ENCODE data around the gene TMEM59L. TPM values are rescaled to one million over a fixed set of nuclear protein-coding genes. Genes with fewer than 3 reads are reported as not detected.

Gene TMEM59L
- total RNA-seq, 3 donors from 2014 or later, result 1.2 to 2.3 TPM; not detected in 1

DNA sequence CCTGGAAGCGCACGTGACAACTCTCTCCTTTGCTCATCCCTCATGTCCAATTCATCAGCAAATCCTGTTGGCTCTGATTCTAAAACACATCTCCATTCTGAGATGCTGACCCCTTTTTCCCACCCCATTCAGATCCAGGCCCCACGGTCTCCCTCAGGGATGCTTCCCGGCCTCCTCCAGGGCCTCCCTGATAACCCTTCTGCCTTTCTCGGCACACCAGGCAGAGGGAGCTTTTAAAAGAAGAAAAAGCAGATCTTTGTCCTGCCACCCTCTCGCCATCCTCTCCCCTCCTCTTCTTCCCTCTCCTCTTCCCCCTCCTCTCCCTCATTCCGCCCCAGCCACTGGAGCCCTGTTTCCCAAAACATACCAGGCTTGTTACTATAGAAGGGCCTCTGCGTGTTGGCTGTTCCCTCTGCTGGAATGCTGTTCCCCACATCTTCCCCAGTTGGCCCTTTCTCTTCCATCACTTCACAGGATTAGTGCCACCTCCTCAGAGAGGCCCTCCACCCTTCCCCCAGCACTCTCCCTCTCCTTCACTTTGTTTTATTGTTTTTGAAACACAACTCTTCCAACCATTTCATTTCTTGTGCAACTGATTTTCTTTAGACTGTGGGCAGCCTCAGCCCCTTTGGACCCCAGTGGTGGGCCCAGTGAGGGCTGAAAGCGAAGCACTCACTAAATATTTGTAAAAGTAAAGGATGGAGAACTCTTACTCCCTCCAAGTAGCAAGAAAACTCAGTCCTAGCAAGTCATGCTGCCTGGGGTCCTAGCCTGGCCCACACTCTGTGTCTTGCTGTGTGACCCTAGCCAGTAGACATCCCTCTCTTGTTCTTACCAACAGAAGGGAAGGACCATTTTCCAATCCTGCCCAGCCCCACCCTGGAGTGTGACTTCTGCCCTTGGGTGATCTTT is 3.6 kb upstream of the TMEM59L start:
- H3K4me3 ChIP-seq, result no peak overlapping the region
- H3K36me3 ChIP-seq, result no peaks in the 10 kb centered on the region
- intact Hi-C loops (cut with DNase I; ENCODE audit: low total_unique reads), result no loop called here
- no peak overlapping the region for H3K27ac ChIP-seq
- peaks cover 23 to 92% of the 10 kb centered on the region in 2 donors for H3K27me3 ChIP-seq
- H3K4me1 ChIP-seq, result peaks cover 12 to 22% of the 10 kb centered on the region in 2 donors
- DNase-seq (ENCODE audit: low spot score in 2 of 2), result no peak
- no peaks in the 10 kb centered on the region for H3K9me3 ChIP-seq
- TF ChIP-seq POLR2AphosphoS5 (IDR thresholded peaks at IDR 0.05) (no peak), POLR2A (IDR thresholded peaks at IDR 0.05) (no peak)
- TF ChIP-seq, protein P1, sequence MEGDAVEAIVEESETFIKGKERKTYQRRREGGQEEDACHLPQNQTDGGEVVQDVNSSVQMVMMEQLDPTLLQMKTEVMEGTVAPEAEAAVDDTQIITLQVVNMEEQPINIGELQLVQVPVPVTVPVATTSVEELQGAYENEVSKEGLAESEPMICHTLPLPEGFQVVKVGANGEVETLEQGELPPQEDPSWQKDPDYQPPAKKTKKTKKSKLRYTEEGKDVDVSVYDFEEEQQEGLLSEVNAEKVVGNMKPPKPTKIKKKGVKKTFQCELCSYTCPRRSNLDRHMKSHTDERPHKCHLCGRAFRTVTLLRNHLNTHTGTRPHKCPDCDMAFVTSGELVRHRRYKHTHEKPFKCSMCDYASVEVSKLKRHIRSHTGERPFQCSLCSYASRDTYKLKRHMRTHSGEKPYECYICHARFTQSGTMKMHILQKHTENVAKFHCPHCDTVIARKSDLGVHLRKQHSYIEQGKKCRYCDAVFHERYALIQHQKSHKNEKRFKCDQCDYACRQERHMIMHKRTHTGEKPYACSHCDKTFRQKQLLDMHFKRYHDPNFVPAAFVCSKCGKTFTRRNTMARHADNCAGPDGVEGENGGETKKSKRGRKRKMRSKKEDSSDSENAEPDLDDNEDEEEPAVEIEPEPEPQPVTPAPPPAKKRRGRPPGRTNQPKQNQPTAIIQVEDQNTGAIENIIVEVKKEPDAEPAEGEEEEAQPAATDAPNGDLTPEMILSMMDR (IDR thresholded peaks at IDR 0.05), result no peak

DNA sequence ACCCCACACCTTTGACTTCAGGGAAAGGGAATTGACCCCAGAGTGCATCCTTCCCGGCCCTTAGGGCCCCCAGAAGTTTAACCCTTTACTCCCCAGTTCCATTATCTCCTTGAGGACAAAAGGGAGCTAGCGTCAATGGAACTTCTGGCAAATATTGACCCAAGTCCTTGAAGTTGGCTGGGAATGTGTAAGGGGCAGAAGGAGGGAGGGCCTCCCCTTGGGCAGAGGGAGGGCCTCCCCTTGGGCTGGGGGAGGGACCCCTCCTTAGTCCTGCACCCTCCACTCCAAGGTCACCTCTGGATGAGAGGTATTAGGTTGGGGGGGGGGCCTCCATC is 3.0 kb upstream of the TMEM59L start:
- TF ChIP-seq POLR2A (IDR thresholded peaks at IDR 0.05), result no peak
- TF ChIP-seq, protein P1 (IDR thresholded peaks at IDR 0.05), result no peak
- no peak for TF ChIP-seq POLR2AphosphoS5 (IDR thresholded peaks at IDR 0.05)

DNA sequence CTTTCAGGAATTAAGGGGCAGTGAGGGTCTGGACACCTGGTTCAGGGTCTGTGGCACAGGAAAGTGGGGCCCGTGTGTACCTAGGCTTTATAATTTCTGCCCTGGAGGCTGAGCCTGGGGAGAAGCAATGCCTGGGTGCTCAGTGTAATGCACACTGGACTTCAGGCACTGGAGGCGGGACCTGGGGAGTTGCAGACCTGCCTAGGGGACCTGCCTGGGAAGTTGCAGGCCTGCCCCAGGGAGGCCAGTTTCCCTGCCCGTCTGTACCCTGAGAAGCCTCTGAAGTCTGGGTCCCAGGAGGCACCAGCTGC is 2.5 kb upstream of the TMEM59L start:
- H3K27ac ChIP-seq, result no peak overlapping the region
- no peaks in the 10 kb centered on the region for H3K36me3 ChIP-seq
- H3K27me3 ChIP-seq, result peaks cover 23 to 86% of the 10 kb centered on the region in 2 donors
- H3K4me1 ChIP-seq, result peaks cover 12 to 22% of the 10 kb centered on the region in 2 donors
- TF ChIP-seq, protein P1 (IDR thresholded peaks at IDR 0.05), result no peak
- TF ChIP-seq POLR2AphosphoS5 (IDR thresholded peaks at IDR 0.05), result no peak
- TF ChIP-seq POLR2A (IDR thresholded peaks at IDR 0.05), result no peak
- no peak for DNase-seq (ENCODE audit: low spot score in 2 of 2)
- no peak overlapping the region for H3K4me3 ChIP-seq
- no peaks in the 10 kb centered on the region for H3K9me3 ChIP-seq
- intact Hi-C loops (cut with DNase I; ENCODE audit: low total_unique reads), result no loop called here

More for the DNA sequence above, 3.0 kb upstream of the TMEM59L start:
- intact Hi-C loops (cut with DNase I; ENCODE audit: low total_unique reads), result no loop called here
- Histone ChIP-seq H3K27me3 (peaks cover 23 to 91% of the 10 kb centered on the region in 2 donors), H3K4me3 (no peak overlapping the region), H3K9me3 (no peaks in the 10 kb centered on the region), H3K27ac (no peak overlapping the region), H3K36me3 (no peaks in the 10 kb centered on the region), H3K4me1 (peaks cover 12 to 22% of the 10 kb centered on the region in 2 donors)
- DNase-seq (ENCODE audit: low spot score in 2 of 2), result no peak

DNA sequence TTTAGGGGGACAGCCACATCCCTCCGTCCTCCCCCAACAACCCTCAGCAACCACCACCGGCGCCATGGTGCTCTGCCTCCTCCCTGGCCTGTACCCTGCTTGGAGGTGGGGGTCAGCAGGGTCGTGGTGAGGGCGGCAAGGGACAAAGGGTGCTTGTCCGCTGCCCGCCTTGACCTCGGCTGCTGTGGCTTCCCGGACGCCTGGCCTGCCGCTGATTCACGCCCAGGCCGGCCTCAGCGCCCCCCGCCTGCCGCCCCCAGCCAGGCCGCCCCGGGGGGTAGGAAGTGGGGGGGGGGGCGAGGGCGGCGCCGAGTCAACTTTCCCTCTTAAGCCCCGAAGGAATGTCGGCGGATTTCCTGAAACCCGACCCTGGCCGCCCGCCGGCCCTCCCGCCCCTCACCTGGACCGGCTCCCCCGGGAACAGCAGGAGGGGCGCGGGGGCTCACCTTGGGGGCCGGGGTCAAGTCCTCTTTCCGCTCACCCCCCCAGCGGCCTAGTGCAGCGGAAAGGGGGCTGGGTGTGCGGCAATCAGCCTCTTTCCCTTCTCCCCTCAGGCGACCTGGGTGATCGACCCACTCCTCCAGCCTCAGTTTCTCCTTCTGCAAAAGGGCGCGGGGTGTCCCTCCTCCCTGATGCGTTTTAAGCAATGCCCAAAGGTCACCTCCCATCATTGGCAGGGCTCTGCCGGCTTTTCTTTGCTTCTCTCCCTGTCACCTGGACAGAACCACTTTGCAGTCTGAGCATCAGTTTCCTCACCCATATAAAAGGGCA is 1.9 kb upstream of the TMEM59L start:
- Histone ChIP-seq H3K4me1 (peaks cover 11 to 22% of the 10 kb centered on the region in 2 donors), H3K4me3 (no peak overlapping the region), H3K9me3 (no peaks in the 10 kb centered on the region), H3K27me3 (peaks cover 23 to 80% of the 10 kb centered on the region in 2 donors), H3K27ac (no peak overlapping the region), H3K36me3 (no peaks in the 10 kb centered on the region)
- intact Hi-C loops (cut with DNase I; ENCODE audit: low total_unique reads), result no loop called here
- DNase-seq (ENCODE audit: low spot score in 2 of 2), result no peak
- TF ChIP-seq, protein P1 (IDR thresholded peaks at IDR 0.05), result no peak
- TF ChIP-seq POLR2A (IDR thresholded peaks at IDR 0.05), result no peak
- TF ChIP-seq POLR2AphosphoS5 (IDR thresholded peaks at IDR 0.05), result no peak

Measured in breast epithelium (tissue), 4 donors.